A549 (cell line): ENCODE measurements around the gene PIK3R1.

Experiments used
- MAX ChIP-seq: IDR thresholded peaks from 2 replicates; pipeline ENCODE4 v1.6.1; 2012
- POLR2A ChIP-seq: IDR thresholded peaks from 2 replicates; pipeline ENCODE4 v1.6.1; 2012; ENCODE audit warnings: mild to moderate bottlenecking, low read length
- RAD21 ChIP-seq, 2 experiments: fragments of >200 bp in 1 of 2; sonication (Bioruptor Twin) in 1 of 2; formaldehyde crosslinking in 1 of 2; IDR thresholded peaks in 1 of 2; conservative IDR thresholded peaks in 1 of 2; 2 replicates in 1 of 2; 3 replicates in 1 of 2; pipeline ENCODE4 v1.6.1; 2012 to 2018; ENCODE audit warnings: inconsistent platforms in 1 of 2
- SMC3 ChIP-seq: fragments of >200 bp; sonication (Bioruptor Twin); formaldehyde crosslinking; IDR thresholded peaks from 3 replicates; pipeline ENCODE4 v1.6.1; 2018; ENCODE audit warnings: inconsistent platforms
- TF ChIP-seq, protein P1 (sequence below): fragments of >200 bp; sonication (Bioruptor Twin); formaldehyde crosslinking; IDR thresholded peaks from 3 replicates; pipeline ENCODE4 v1.5.1; 2016

- TF ChIP-seq RAD21 (conservative IDR thresholded peaks at IDR 0.05 in 1 of 2, IDR thresholded peaks at IDR 0.05 in 1 of 2) (no peak), POLR2A (no peak), SMC3 (no peak), MAX (no peak)
- TF ChIP-seq, protein P1, sequence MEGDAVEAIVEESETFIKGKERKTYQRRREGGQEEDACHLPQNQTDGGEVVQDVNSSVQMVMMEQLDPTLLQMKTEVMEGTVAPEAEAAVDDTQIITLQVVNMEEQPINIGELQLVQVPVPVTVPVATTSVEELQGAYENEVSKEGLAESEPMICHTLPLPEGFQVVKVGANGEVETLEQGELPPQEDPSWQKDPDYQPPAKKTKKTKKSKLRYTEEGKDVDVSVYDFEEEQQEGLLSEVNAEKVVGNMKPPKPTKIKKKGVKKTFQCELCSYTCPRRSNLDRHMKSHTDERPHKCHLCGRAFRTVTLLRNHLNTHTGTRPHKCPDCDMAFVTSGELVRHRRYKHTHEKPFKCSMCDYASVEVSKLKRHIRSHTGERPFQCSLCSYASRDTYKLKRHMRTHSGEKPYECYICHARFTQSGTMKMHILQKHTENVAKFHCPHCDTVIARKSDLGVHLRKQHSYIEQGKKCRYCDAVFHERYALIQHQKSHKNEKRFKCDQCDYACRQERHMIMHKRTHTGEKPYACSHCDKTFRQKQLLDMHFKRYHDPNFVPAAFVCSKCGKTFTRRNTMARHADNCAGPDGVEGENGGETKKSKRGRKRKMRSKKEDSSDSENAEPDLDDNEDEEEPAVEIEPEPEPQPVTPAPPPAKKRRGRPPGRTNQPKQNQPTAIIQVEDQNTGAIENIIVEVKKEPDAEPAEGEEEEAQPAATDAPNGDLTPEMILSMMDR = no peak
These were observed 44.9 kb downstream of the PIK3R1 start for GRCh38 chr5:68260467-68260866.
